Activated naive CD4-positive, alpha-beta T cell treated with anti-CD3 and anti-CD28 coated beads for 36 hours (primary cell): ENCODE measurements around the gene TIMP4. TPM values are rescaled to one million over a fixed set of nuclear protein-coding genes. Genes with fewer than 3 reads are reported as not detected.

ENCODE experiments used
- CTCF ChIA-PET: fragments of 350-600 bp; sonication (Branson Sonifier 250); formaldehyde crosslinking; loops from one replicate; lab custom pipeline; 2021; ENCODE audit warnings: antibody characterized with exemption; lab: Charles Lee
- DNase-seq: peaks from one replicate; pipeline ENCODE4 v3.0.0-alpha.2; 2020
- H3K27ac Mint-ChIP-seq: one replicate; pipeline ENCODE4 v1.8.0; 2021; ENCODE audit warnings: mild to moderate bottlenecking, mixed read lengths
- H3K27me3 Mint-ChIP-seq: one replicate; pipeline ENCODE4 v1.8.0; 2021; ENCODE audit warnings: low read depth, mixed read lengths
- H3K36me3 Mint-ChIP-seq: one replicate; pipeline ENCODE4 v1.8.0; 2021; ENCODE audit warnings: low read depth, mixed read lengths
- H3K4me1 Mint-ChIP-seq: one replicate; pipeline ENCODE4 v1.8.0; 2021; ENCODE audit warnings: low read depth, mixed read lengths
- H3K4me3 Mint-ChIP-seq: one replicate; pipeline ENCODE4 v1.8.0; 2021; ENCODE audit warnings: mild to moderate bottlenecking, moderate library complexity, mixed read lengths
- H3K9me3 Mint-ChIP-seq: one replicate; pipeline ENCODE4 v1.8.0; 2021; ENCODE audit warnings: mixed read lengths
- intact Hi-C: fragments of 100-400 bp; cut with micrococcal nuclease; formaldehyde crosslinking; loops from one replicate; pipeline ENCODE4 v1.15.1; 2023
- total RNA-seq, 2 experiments: library from RNA; stranded (reverse); gene quantifications; one replicate each; pipeline ENCODE4 v1.2.3, GENCODE V29; 2021

The TIMP4 gene
- total RNA-seq, 2 experiments from 2014 or later, result 0.12 TPM; not detected in 1

- CTCF ChIA-PET, result no interaction called here
- H3K27ac Mint-ChIP-seq, result no peak overlapping the region
- no peak overlapping the region for H3K4me3 Mint-ChIP-seq
- peaks cover 4% of the 10 kb centered on the region for H3K27me3 Mint-ChIP-seq
- H3K9me3 Mint-ChIP-seq, result no peaks in the 10 kb centered on the region
- H3K36me3 Mint-ChIP-seq, result no peaks in the 10 kb centered on the region
- no peak for DNase-seq
- H3K4me1 Mint-ChIP-seq, result no peaks in the 10 kb centered on the region
- intact Hi-C loops, result no loop called here
Observed at GRCh38 chr3:12165909-12166308, 7.2 kb upstream of the TIMP4 start.

- intact Hi-C loops, result no loop called here
- CTCF ChIA-PET, result no interaction called here
- no peak overlapping the region for H3K27ac Mint-ChIP-seq
- DNase-seq, result no peak
- H3K27me3 Mint-ChIP-seq, result peaks cover 15% of the 10 kb centered on the region
- H3K4me1 Mint-ChIP-seq, result peaks cover 5% of the 10 kb centered on the region
- H3K36me3 Mint-ChIP-seq, result no peaks in the 10 kb centered on the region
- H3K4me3 Mint-ChIP-seq, result no peak overlapping the region
- no peaks in the 10 kb centered on the region for H3K9me3 Mint-ChIP-seq
Observed at GRCh38 chr3:12159227-12159601, 502 bp upstream of the TIMP4 start.

DNA sequence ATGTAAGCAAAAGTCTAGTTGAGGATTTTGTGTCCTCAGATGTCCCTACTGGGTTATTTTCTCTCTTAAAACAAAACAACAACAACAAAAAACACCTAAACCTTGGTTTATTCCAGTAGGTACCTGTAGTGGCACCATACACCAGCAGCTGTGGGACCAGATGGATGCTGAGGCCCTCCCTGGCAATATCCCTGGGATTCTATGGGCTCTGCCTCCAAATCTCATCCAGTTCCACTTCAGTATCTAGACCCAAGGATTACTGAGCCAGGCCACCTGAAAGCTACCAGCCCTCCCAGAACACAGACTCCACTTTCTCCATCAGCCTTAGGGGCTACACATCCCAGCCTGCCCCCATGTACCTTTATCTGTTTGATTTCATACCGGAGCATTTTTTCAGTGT lies 1.7 kb downstream of the TIMP4 start:
- intact Hi-C loops, result no loop called here
- H3K4me3 Mint-ChIP-seq, result no peak overlapping the region
- no peaks in the 10 kb centered on the region for H3K36me3 Mint-ChIP-seq
- H3K9me3 Mint-ChIP-seq, result no peaks in the 10 kb centered on the region
- DNase-seq, result no peak
- H3K27me3 Mint-ChIP-seq, result peaks cover 14% of the 10 kb centered on the region
- CTCF ChIA-PET, result no interaction called here
- H3K4me1 Mint-ChIP-seq, result peaks cover 5% of the 10 kb centered on the region
- no peak overlapping the region for H3K27ac Mint-ChIP-seq

GRCh38 chr3:12155828-12156227 lies 2.9 kb downstream of the TIMP4 start:
- H3K4me3 Mint-ChIP-seq, result no peak overlapping the region
- H3K36me3 Mint-ChIP-seq, result no peaks in the 10 kb centered on the region
- peaks cover 5% of the 10 kb centered on the region for H3K4me1 Mint-ChIP-seq
- H3K27ac Mint-ChIP-seq, result no peak overlapping the region
- intact Hi-C loops, result no loop called here
- no peak for DNase-seq
- no peaks in the 10 kb centered on the region for H3K9me3 Mint-ChIP-seq
- CTCF ChIA-PET, result interaction anchor here (0.6 kb wide), 1 partner anchor 19 kb away, joined by 3 read pairs; no protein-coding TSS in a partner anchor
- peaks cover 14% of the 10 kb centered on the region for H3K27me3 Mint-ChIP-seq

- DNase-seq, result no peak
- CTCF ChIA-PET, result interaction anchor here (0.6 to 0.8 kb wide), 2 partner anchors 20 kb away, joined by 3 read pairs; no protein-coding TSS in a partner anchor
- H3K27me3 Mint-ChIP-seq, result peaks cover 14% of the 10 kb centered on the region
- intact Hi-C loops, result no loop called here
- no peaks in the 10 kb centered on the region for H3K36me3 Mint-ChIP-seq
- no peak overlapping the region for H3K27ac Mint-ChIP-seq
- no peaks in the 10 kb centered on the region for H3K9me3 Mint-ChIP-seq
- H3K4me3 Mint-ChIP-seq, result no peak overlapping the region
- peaks cover 5% of the 10 kb centered on the region for H3K4me1 Mint-ChIP-seq
Observed at GRCh38 chr3:12155264-12155663, 3.4 kb downstream of the TIMP4 start.

- no peak for DNase-seq
- intact Hi-C loops, result no loop called here
- Mint-ChIP-seq H3K4me1 (peaks cover 5% of the 10 kb centered on the region), H3K27ac (no peak overlapping the region), H3K36me3 (no peaks in the 10 kb centered on the region), H3K4me3 (no peak overlapping the region), H3K9me3 (no peaks in the 10 kb centered on the region), H3K27me3 (peaks cover 10% of the 10 kb centered on the region)
- CTCF ChIA-PET, result interaction anchor here (0.8 kb wide), 1 partner anchor 279 kb away, joined by 3 read pairs; no protein-coding TSS in a partner anchor
Observed at GRCh38 chr3:12154151-12154550, 4.6 kb downstream of the TIMP4 start.

DNA sequence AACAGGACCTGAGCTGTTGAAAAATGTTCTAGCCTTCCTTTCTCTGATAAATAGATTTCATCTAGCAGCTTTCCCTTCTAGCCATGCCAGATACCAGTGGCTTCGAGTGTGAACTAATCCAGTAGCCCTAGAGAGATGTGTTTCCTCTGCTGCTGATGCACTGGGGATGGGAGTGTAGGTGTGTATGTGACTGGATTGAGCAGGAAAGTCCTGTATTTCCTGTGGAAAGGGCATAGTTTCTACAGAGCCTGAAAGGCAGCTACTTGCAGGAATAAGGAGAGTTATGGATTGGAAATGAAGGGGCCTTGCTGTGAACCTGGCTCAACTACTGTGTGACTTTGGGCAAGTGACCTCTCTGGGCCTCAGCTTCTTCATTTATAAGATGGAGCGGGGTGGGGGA lies 8.6 kb downstream of the TIMP4 start:
- Mint-ChIP-seq H3K27ac (no peak overlapping the region), H3K27me3 (no peaks in the 10 kb centered on the region), H3K4me1 (no peaks in the 10 kb centered on the region), H3K36me3 (no peaks in the 10 kb centered on the region), H3K9me3 (no peaks in the 10 kb centered on the region), H3K4me3 (no peak overlapping the region)
- CTCF ChIA-PET, result interaction anchor here (0.6 to 1.4 kb wide), 4 partner anchors 15 to 330 kb away, joined by 3 to 7 read pairs (median 4); no protein-coding TSS in a partner anchor
- no peak for DNase-seq
- intact Hi-C loops, result no loop called here

- no peak for DNase-seq
- H3K27ac Mint-ChIP-seq, result no peak overlapping the region
- H3K27me3 Mint-ChIP-seq, result no peaks in the 10 kb centered on the region
- no peaks in the 10 kb centered on the region for H3K4me1 Mint-ChIP-seq
- intact Hi-C loops, result no loop called here
- H3K4me3 Mint-ChIP-seq, result no peak overlapping the region
- no peaks in the 10 kb centered on the region for H3K9me3 Mint-ChIP-seq
- no peaks in the 10 kb centered on the region for H3K36me3 Mint-ChIP-seq
- CTCF ChIA-PET, result interaction anchor here (1.2 kb wide), 1 partner anchor 13 kb away, joined by 3 read pairs; no protein-coding TSS in a partner anchor
Observed at GRCh38 chr3:12149029-12149428, 9.7 kb downstream of the TIMP4 start.

DNA sequence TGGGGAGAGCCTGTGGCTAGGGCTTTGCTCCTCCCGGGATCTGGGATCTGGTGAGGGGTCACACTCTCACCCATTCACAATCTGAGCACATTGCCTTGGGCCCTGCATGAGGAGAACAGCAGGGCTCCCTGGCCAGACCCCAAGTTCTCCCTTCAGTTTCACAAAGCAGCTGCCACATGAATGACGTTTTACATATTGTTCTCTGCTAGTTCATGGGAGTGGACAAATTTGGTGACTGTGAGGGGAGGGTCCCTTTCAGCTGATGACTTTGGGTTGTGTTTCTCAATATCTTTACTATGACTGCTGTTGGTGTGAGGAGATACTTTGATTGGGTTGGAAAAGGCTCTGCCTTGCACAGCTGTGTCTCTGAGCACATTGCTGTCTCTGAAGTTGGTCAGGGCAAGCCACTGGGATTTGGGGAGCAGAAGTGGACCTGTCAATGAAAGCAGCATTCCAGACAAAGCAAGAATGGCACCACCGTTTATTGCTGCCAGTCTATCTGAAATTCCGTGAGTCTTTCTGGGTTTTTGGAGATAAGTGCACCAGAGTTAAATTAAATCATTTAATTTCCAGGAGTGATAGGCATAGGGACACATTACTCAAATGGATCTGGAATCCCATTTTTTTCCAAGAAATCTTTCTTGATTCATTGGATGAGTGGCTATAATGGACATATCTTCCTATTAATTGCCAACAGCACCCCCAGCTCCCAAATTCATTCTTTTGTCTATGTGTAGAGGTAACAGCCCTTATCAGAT lies 10.3 kb downstream of the TIMP4 start:
- Mint-ChIP-seq H3K4me3 (no peak overlapping the region), H3K9me3 (no peaks in the 10 kb centered on the region), H3K36me3 (no peaks in the 10 kb centered on the region), H3K27me3 (no peaks in the 10 kb centered on the region), H3K27ac (no peak overlapping the region), H3K4me1 (no peaks in the 10 kb centered on the region)
- intact Hi-C loops, result no loop called here
- no peak for DNase-seq
- CTCF ChIA-PET, result interaction anchor here (1.2 kb wide), 1 partner anchor 12 kb away, joined by 3 read pairs; no protein-coding TSS in a partner anchor

- Mint-ChIP-seq H3K4me1 (no peaks in the 10 kb centered on the region), H3K27ac (no peak overlapping the region), H3K9me3 (no peaks in the 10 kb centered on the region), H3K36me3 (no peaks in the 10 kb centered on the region), H3K27me3 (peaks cover 2% of the 10 kb centered on the region), H3K4me3 (no peak overlapping the region)
- no peak for DNase-seq
- intact Hi-C loops, result no loop called here
- CTCF ChIA-PET, result no interaction called here
Observed at GRCh38 chr3:12147049-12147780, 11.5 kb downstream of the TIMP4 start.

GRCh38 chr3:12143949-12144504 lies 14.7 kb downstream of the TIMP4 start:
- no peaks in the 10 kb centered on the region for H3K4me1 Mint-ChIP-seq
- intact Hi-C loops, result no loop called here

DNA sequence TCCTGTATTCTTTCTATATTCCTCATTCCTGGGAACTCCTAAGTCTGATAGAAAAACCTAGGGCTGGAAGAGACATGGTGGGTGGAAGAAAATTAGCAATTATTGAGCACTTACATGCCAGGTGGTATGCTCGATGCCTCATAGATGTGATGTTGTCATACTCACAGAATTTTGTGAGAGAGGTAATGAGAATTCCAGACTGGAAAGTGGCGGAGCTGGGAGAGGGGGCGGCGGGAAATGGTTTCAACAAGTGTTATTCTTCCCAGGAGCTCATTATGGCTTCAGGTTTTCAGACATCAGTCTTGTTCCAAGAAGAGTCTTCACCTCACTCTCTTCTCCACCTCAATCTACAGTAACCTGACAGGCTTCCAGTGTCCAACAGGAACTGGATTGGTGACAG lies 16.2 kb downstream of the TIMP4 start:
- Mint-ChIP-seq H3K9me3 (no peaks in the 10 kb centered on the region), H3K4me1 (no peaks in the 10 kb centered on the region), H3K27ac (no peak overlapping the region), H3K36me3 (no peaks in the 10 kb centered on the region), H3K4me3 (no peak overlapping the region), H3K27me3 (peaks cover 2% of the 10 kb centered on the region)
- intact Hi-C loops, result no loop called here
- no peak for DNase-seq
- CTCF ChIA-PET, result interaction anchor here (0.9 to 2.1 kb wide), 6 partner anchors 10 to 338 kb away, joined by 3 to 7 read pairs (median 4); no protein-coding TSS in a partner anchor

More at GRCh38 chr3:12143949-12144504, 14.7 kb downstream of the TIMP4 start:
- no peak for DNase-seq
- CTCF ChIA-PET, result interaction anchor here (1.3 to 2.5 kb wide), 3 partner anchors 8 to 336 kb away, joined by 7 to 13 read pairs (median 9); no protein-coding TSS in a partner anchor
- Mint-ChIP-seq H3K36me3 (no peaks in the 10 kb centered on the region), H3K4me3 (no peak overlapping the region), H3K27ac (no peak overlapping the region), H3K9me3 (no peaks in the 10 kb centered on the region), H3K27me3 (peaks cover 2% of the 10 kb centered on the region)
